ENCODE measurements around the gene SH2D4B.

SH2D4B gene

GRCh38 chr10:80596391-80597257 is 58.9 kb downstream of the SH2D4B start:
- no peak for DNase-seq

GRCh38 chr10:80598084-80598798 is 60.5 kb downstream of the SH2D4B start:
- DNase-seq, result no peak

GRCh38 chr10:80598951-80599350 is 61.2 kb downstream of the SH2D4B start:
- no peak for DNase-seq

- no peak for DNase-seq
Measured at GRCh38 chr10:80599424-80599847, 61.7 kb downstream of the SH2D4B start.

- no peak for DNase-seq
Measured at GRCh38 chr10:80600256-80600655, 62.6 kb downstream of the SH2D4B start.

GRCh38 chr10:80602881-80603280 is 65.2 kb downstream of the SH2D4B start:
- no peak for DNase-seq

- DNase-seq, result no peak
Measured at GRCh38 chr10:80603516-80603915, 65.8 kb downstream of the SH2D4B start.

- DNase-seq, result no peak
Measured at GRCh38 chr10:80608706-80609105, 71.0 kb downstream of the SH2D4B start.

GRCh38 chr10:80609331-80609730 is 71.6 kb downstream of the SH2D4B start:
- DNase-seq, result no peak

GRCh38 chr10:80611481-80612185 is 73.9 kb downstream of the SH2D4B start:
- no peak for DNase-seq

GRCh38 chr10:80612261-80612660 is 74.6 kb downstream of the SH2D4B start:
- no peak for DNase-seq

GRCh38 chr10:80613466-80614170 is 75.9 kb downstream of the SH2D4B start:
- no peak for DNase-seq

- no peak for DNase-seq
Measured at GRCh38 chr10:80614576-80615416, 77.1 kb downstream of the SH2D4B start.

- DNase-seq, result no peak
Measured at GRCh38 chr10:80617807-80618206, 80.1 kb downstream of the SH2D4B start.

- no peak for DNase-seq
Measured at GRCh38 chr10:80619036-80619435, 81.3 kb downstream of the SH2D4B start.

- DNase-seq, result no peak
Measured at GRCh38 chr10:80622153-80622552, 84.5 kb downstream of the SH2D4B start.

GRCh38 chr10:80630324-80630723 is 92.6 kb downstream of the SH2D4B start:
- DNase-seq, result no peak

- DNase-seq, result no peak
Measured at GRCh38 chr10:80632742-80633141, 95.0 kb downstream of the SH2D4B start.

GRCh38 chr10:80633383-80633860 is 95.7 kb downstream of the SH2D4B start:
- no peak for DNase-seq

- no peak for DNase-seq
Measured at GRCh38 chr10:80633910-80634309, 96.2 kb downstream of the SH2D4B start.

- DNase-seq, result no peak
Measured at GRCh38 chr10:80642661-80643060, 105.0 kb downstream of the SH2D4B start.

GRCh38 chr10:80646366-80646765 is 108.7 kb downstream of the SH2D4B start:
- DNase-seq, result no peak
